ENCODE results near the gene CNPY4. TPM values are rescaled to one million over a fixed set of nuclear protein-coding genes. Genes with fewer than 3 reads are reported as not detected.
A peak's percentile ranks its signal among the peaks of the same experiment; 100 is the strongest.

The CNPY4 gene
- total RNA-seq, 1 experiment from 2014 or later, result 26.6 TPM

- Histone ChIP-seq H3K27me3 (no peaks in the 10 kb centered on the region), H3K36me3 (peaks cover 34% of the 10 kb centered on the region), H3K4me3 (peak overlapping the region; percentile 61), H3K9me3 (no peaks in the 10 kb centered on the region)
- DNase-seq, result peak; percentile 60
Observed at GRCh38 chr7:100089458-100090196, 29.8 kb upstream of the CNPY4 start.

- DNase-seq, result no peak
- Histone ChIP-seq H3K9me3 (no peaks in the 10 kb centered on the region), H3K27me3 (no peaks in the 10 kb centered on the region), H3K4me3 (no peak overlapping the region), H3K36me3 (peaks cover 45% of the 10 kb centered on the region)
Observed at GRCh38 chr7:100090527-100091410, 28.7 kb upstream of the CNPY4 start.

- Histone ChIP-seq H3K36me3 (peaks cover 54% of the 10 kb centered on the region), H3K27me3 (no peaks in the 10 kb centered on the region), H3K4me3 (no peak overlapping the region), H3K9me3 (no peaks in the 10 kb centered on the region)
- no peak for DNase-seq
Observed at GRCh38 chr7:100091411-100092181, 27.8 kb upstream of the CNPY4 start.

GRCh38 chr7:100093054-100093453 is 26.4 kb upstream of the CNPY4 start:
- H3K9me3 ChIP-seq, result no peaks in the 10 kb centered on the region
- no peak overlapping the region for H3K4me3 ChIP-seq
- no peaks in the 10 kb centered on the region for H3K27me3 ChIP-seq
- DNase-seq, result no peak
- H3K36me3 ChIP-seq, result peaks cover 65% of the 10 kb centered on the region

GRCh38 chr7:100093498-100093897 is 25.9 kb upstream of the CNPY4 start:
- H3K27me3 ChIP-seq, result no peaks in the 10 kb centered on the region

GRCh38 chr7:100093925-100094486 is 25.4 kb upstream of the CNPY4 start:
- H3K27me3 ChIP-seq, result no peaks in the 10 kb centered on the region
- DNase-seq, result no peak
- no peaks in the 10 kb centered on the region for H3K9me3 ChIP-seq
- peaks cover 74% of the 10 kb centered on the region for H3K36me3 ChIP-seq
- H3K4me3 ChIP-seq, result no peak overlapping the region

More at GRCh38 chr7:100093498-100093897, 25.9 kb upstream of the CNPY4 start:
- no peak overlapping the region for H3K4me3 ChIP-seq
- DNase-seq, result no peak
- H3K9me3 ChIP-seq, result no peaks in the 10 kb centered on the region
- H3K36me3 ChIP-seq, result peaks cover 69% of the 10 kb centered on the region

- DNase-seq, result no peak
- Histone ChIP-seq H3K9me3 (no peaks in the 10 kb centered on the region), H3K4me3 (no peak overlapping the region), H3K36me3 (peaks cover 84% of the 10 kb centered on the region), H3K27me3 (no peaks in the 10 kb centered on the region)
Observed at GRCh38 chr7:100095289-100095688, 24.1 kb upstream of the CNPY4 start.

GRCh38 chr7:100095704-100096103 is 23.7 kb upstream of the CNPY4 start:
- no peak for DNase-seq
- no peaks in the 10 kb centered on the region for H3K27me3 ChIP-seq
- H3K9me3 ChIP-seq, result no peaks in the 10 kb centered on the region
- H3K4me3 ChIP-seq, result no peak overlapping the region
- peaks cover 81% of the 10 kb centered on the region for H3K36me3 ChIP-seq

GRCh38 chr7:100098913-100099312 is 20.5 kb upstream of the CNPY4 start:
- DNase-seq, result no peak
- no peaks in the 10 kb centered on the region for H3K27me3 ChIP-seq
- no peaks in the 10 kb centered on the region for H3K9me3 ChIP-seq
- H3K4me3 ChIP-seq, result no peak overlapping the region
- peaks cover 57% of the 10 kb centered on the region for H3K36me3 ChIP-seq

- H3K36me3 ChIP-seq, result peaks cover 53% of the 10 kb centered on the region
- H3K9me3 ChIP-seq, result no peaks in the 10 kb centered on the region
- H3K4me3 ChIP-seq, result peak overlapping the region; percentile 84
- no peak for DNase-seq
- H3K27me3 ChIP-seq, result no peaks in the 10 kb centered on the region
Observed at GRCh38 chr7:100099452-100099851, 20.0 kb upstream of the CNPY4 start.

- peak; percentile 91 for DNase-seq
- Histone ChIP-seq H3K27me3 (no peaks in the 10 kb centered on the region), H3K4me3 (peak overlapping the region; percentile 84), H3K9me3 (no peaks in the 10 kb centered on the region), H3K36me3 (peaks cover 42% of the 10 kb centered on the region)
Observed at GRCh38 chr7:100100420-100101015, 18.9 kb upstream of the CNPY4 start.

GRCh38 chr7:100101016-100101862 is 18.2 kb upstream of the CNPY4 start, which contains the start of the genes AP4M1 and MCM7:
Gene AP4M1 (plus strand): TSS chr7:100101643. CDS start chr7:100101715, 72 bp downstream.
Gene MCM7 (minus strand): TSS chr7:100101397. CDS start chr7:100101294, 103 bp downstream.
- peak within 1 kb of the TSS; percentile 84 for H3K4me3 ChIP-seq
- peaks cover 35% of the 10 kb centered on the region for H3K36me3 ChIP-seq
- no peaks in the 10 kb centered on the region for H3K9me3 ChIP-seq
- no peaks in the 10 kb centered on the region for H3K27me3 ChIP-seq
- peak; percentile 98 for DNase-seq

- H3K27me3 ChIP-seq, result no peaks in the 10 kb centered on the region
- no peak overlapping the region for H3K4me3 ChIP-seq
- peaks cover 18% of the 10 kb centered on the region for H3K36me3 ChIP-seq
- DNase-seq, result no peak
- H3K9me3 ChIP-seq, result no peaks in the 10 kb centered on the region
Observed at GRCh38 chr7:100102950-100103840, 16.2 kb upstream of the CNPY4 start.

GRCh38 chr7:100105534-100105933 is 13.9 kb upstream of the CNPY4 start:
- Histone ChIP-seq H3K9me3 (no peaks in the 10 kb centered on the region), H3K27me3 (no peaks in the 10 kb centered on the region), H3K36me3 (no peaks in the 10 kb centered on the region; the same call in 1 of the 2 replicates), H3K4me3 (no peak overlapping the region)
- DNase-seq, result no peak

Measured in MG63 (cell line).